ENCODE results near the gene MCHR1.
A peak's percentile ranks its signal among the peaks of the same experiment; 100 is the strongest.

Gene MCHR1

GRCh38 chr22:40723396-40723933, 44.2 kb downstream of the MCHR1 start:
- H3K4me3 Mint-ChIP-seq = no peak overlapping the region
- ATAC-seq (no peak), DNase-seq (no peak)
- H3K9me3 Mint-ChIP-seq = no peaks in the 10 kb centered on the region
- H3K27me3 Mint-ChIP-seq = no peaks in the 10 kb centered on the region
- peaks cover 34% of the 10 kb centered on the region for H3K4me1 Mint-ChIP-seq
- no peak overlapping the region for H3K27ac Mint-ChIP-seq

GRCh38 chr22:40726514-40726913, 47.2 kb downstream of the MCHR1 start:
- DNase-seq = peak; percentile 28 to 29
- peak overlapping the region; percentile 76 to 91 for H3K4me3 Mint-ChIP-seq
- peak; percentile 86 for ATAC-seq
- no peaks in the 10 kb centered on the region for H3K9me3 Mint-ChIP-seq
- peaks cover 38% of the 10 kb centered on the region for H3K4me1 Mint-ChIP-seq
- no peaks in the 10 kb centered on the region for H3K27me3 Mint-ChIP-seq
- peak overlapping the region; percentile 93 to 96 for H3K27ac Mint-ChIP-seq

- H3K4me3 Mint-ChIP-seq = peak overlapping the region; percentile 76 to 91
- no peak for ATAC-seq
- H3K27ac Mint-ChIP-seq = peak overlapping the region; percentile 93 to 96
- peaks cover 42% of the 10 kb centered on the region for H3K4me1 Mint-ChIP-seq
- no peaks in the 10 kb centered on the region for H3K9me3 Mint-ChIP-seq
- DNase-seq = no peak
- no peaks in the 10 kb centered on the region for H3K27me3 Mint-ChIP-seq
Measured at GRCh38 chr22:40727070-40727963, 48.0 kb downstream of the MCHR1 start.

GRCh38 chr22:40727964-40728615, 48.8 kb downstream of the MCHR1 start:
- Mint-ChIP-seq H3K27ac (peak overlapping the region; percentile 93 to 94), H3K4me1 (peaks cover 50% of the 10 kb centered on the region)

GRCh38 chr22:40728731-40729189, 49.5 kb downstream of the MCHR1 start:
- Mint-ChIP-seq H3K4me1 (peaks cover 51% of the 10 kb centered on the region), H3K27me3 (no peaks in the 10 kb centered on the region), H3K27ac (peak overlapping the region; percentile 93 to 94), H3K4me3 (peak overlapping the region; percentile 69 to 76), H3K9me3 (no peaks in the 10 kb centered on the region)
- DNase-seq = peak; percentile 50 to 62
- ATAC-seq = peak; percentile 64

More at GRCh38 chr22:40727964-40728615, 48.8 kb downstream of the MCHR1 start:
- no peaks in the 10 kb centered on the region for H3K27me3 Mint-ChIP-seq
- no peaks in the 10 kb centered on the region for H3K9me3 Mint-ChIP-seq
- H3K4me3 Mint-ChIP-seq = peak overlapping the region; percentile 76 to 91
- ATAC-seq (no peak), DNase-seq (no peak)

GRCh38 chr22:40729284-40729683, 50.0 kb downstream of the MCHR1 start:
- Mint-ChIP-seq H3K4me1 (peaks cover 51% of the 10 kb centered on the region), H3K4me3 (peak overlapping the region in 1 of 2 donors; percentile 19), H3K27ac (peak overlapping the region in 1 of 2 donors; percentile 42), H3K9me3 (no peaks in the 10 kb centered on the region), H3K27me3 (no peaks in the 10 kb centered on the region)
- no peak for ATAC-seq
- DNase-seq = no peak

Measured in stimulated activated naive CD8-positive, alpha-beta T cell treated with anti-CD3 and anti-CD28 coated beads, Interleukin-15, amount 100 ng/mL, for 72 hours (primary cell).